ENCODE data around the gene C10orf143.
"Not testable (repeated sequence)": the region's sequence is repeated elsewhere in the genome, so short reads cannot be mapped to it uniquely, and the experiment has no call there.

The C10orf143 gene

DNA sequence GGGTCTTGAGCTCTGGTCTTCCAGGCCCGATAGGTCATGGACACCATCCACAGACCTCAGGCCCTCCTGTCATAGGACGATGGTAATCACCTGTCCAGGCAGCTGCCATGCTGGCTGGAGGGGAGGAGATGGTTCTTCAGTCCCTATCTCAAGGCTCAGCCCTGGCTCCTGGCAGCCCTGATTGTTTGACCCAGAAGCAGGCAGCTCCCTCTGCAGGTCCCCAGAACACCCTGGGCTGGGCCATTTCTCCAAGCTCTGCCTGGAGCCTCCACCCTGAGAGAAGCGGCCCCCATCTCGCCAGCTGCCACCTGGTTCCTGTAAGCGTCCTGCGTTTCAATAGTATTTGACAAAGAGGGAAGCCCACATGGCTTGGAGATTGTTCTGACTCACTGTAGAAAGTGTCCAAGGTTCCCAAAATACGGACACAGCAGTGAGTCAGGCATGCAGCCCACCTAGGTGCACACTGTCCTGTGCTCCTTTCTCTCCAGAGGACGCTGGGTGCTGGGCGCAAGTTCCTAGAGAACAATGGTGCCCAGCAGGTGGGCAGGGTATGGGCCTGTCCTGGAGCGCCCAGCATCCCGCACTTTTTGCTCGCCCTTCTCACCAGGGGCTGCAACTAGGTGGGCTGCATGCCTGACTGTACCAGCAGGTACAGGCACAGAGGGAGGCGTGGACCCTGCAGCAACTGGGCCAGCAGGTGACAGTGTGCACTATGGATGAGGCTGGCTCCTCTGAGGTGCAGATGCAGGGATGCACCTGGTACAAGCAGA lies 74.1 kb downstream of the C10orf143 start:
- no peak for DNase-seq (ENCODE audit: low read depth, low spot score)

- no peak for DNase-seq (ENCODE audit: low read depth, low spot score)
Measured at GRCh38 chr10:130029209-130029608, 81.4 kb downstream of the C10orf143 start.

GRCh38 chr10:130028465-130028819 lies 82.2 kb downstream of the C10orf143 start:
- no peak for DNase-seq (ENCODE audit: low read depth, low spot score)

DNA sequence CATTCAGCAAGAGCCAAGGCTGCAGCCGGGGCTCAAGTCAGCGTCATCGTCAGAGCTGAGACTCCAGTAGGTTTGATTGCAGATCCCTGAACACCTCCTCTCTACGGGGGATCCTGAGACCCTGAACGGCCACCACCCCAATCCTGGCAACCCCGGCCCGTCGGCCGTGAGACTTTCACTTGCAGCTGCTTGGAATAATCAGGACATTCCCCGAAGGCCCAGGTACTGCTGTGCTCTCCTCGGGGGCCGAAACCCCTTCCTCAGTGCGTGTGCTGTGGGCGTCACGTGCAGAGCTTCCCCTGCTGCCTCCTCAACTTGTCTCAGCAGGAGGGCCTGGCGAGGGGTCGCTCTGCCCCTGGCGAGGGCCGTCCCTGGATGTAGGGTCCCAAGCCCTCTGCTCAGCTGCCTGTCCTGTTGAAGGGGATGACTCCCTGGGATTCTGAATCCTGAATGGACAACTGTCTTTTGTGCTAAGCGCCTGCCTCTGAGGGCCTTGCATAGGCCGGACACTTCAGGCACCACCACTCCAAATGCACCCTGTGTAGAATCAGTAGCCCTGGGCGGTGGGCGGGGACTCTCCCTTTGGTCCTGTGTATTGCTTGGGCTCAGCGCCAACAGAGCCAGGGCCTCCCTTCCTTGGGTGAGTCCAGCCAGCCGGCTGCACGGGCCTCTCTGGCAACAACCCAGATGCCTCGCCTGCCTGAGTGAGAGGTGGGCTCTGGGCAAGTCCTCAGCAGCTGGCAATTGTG lies 82.7 kb downstream of the C10orf143 start:
- DNase-seq (ENCODE audit: low read depth, low spot score): no peak

DNA sequence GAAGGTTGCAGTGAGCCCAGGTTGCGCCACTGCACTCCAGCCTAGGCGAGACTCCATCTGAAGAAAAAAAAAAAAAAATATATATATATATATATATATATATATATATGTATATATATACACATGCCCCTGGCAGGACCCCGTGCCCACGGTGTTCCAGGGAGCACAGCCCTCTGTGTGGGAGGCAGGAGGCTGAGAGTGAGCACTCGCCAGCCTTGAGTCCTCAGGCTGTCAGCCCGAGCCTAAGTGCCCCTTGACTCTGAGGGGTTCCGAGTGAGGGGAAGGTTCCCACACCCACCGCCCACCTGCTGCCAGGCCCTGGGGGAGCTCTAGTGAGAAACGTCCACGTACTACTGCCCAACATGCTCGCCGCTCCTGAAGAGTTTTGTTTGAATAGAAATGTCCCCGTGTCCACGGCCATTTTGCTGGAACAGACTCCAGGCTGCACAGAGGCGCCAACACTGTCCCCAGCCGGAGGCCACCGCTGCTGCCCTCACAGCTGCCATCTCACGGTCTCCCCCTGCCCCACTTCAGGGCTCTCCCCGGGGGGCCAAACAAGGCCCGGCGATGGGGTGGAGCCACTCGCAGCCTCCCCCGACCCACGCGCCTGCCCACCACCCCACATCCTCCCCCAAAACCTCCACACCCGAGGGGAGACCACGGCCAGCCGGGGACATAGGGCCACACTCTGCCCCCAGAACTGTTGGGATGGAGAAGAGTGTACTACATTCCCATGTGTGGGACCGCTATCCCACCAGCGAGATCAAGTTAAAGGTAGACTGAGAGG lies 83.8 kb downstream of the C10orf143 start:
- DNase-seq (ENCODE audit: low read depth, low spot score): no peak

DNA sequence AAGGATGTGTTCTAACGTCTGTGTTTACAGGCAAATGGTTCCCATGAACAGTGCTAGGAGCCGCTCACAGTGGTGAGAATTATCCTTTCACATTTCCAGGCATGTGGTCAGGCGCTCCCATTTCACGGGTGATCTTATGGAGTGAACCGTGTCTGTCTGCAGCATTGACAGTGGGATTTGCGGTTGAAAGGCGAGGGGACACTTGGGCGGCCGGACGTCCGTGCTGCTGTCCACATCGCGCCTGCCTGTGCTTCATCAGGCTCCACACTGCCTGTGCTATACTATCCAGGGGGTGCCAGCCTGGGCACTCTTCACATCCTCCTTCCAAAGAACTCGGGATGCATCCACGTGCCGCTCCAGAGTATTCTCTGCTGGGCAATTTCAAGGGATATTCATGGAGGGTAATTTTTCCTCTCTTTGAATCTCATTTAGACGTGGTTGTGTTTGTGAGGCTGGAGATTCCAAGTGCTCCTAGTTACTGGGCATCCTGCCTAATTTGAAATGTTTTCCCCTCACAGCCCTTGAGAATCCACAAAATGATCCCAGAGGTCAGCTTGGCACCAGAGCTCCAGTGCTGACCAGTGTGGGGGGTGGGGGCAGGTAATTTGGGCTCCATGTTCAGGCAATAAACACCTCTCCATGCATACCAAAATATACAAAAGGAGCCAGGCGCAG lies 84.7 kb downstream of the C10orf143 start:
- DNase-seq (ENCODE audit: low read depth, low spot score): no peak

DNA sequence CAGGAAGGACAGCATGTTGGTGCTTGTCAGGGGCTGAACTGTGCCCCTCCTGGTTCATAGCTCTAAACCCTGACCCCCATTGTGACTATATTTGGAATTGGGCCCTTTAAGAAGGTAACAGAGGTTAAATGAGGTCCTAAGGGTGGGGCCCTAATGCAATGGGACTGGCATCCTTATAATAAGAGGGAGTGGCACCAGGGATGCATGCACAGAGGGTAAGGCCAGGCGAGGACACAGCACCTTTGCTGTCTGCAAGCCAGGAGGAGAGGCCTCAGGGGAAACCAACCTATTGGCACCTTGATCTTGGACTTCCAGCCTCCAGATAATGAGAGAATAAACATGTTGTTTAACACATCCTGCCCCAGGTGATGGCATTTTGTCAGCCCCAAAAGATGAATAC lies 85.3 kb downstream of the C10orf143 start:
- no peak for DNase-seq (ENCODE audit: low read depth, low spot score)

DNA sequence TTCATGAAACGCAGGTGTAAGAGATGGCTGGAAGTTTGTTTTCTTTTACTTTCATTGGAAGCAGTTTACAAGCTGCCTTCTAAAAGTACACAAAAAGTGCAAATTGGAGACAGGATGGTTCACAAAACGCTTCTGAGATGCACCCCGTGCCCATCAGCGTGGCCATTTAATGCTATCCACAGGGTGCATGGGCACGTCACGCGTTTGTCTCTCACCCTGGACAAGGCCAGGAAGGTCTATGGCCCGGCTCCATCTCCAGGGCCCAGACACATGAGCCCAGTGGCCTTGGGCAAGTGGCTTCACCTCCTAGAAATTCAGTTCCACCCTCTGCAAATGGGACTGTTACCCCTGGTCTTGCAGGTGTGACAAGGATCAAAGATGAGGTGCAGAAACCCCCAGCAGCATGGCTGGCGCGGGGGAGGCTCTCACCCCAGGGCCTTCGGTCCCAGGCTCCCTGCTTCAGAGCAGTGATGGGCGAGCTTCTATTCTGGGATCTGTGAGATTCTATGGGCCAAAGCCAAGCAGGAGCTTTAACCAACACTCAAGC lies 85.8 kb downstream of the C10orf143 start:
- DNase-seq (ENCODE audit: low read depth, low spot score): no peak

GRCh38 chr10:130024326-130024725 lies 86.3 kb downstream of the C10orf143 start:
- DNase-seq (ENCODE audit: low read depth, low spot score): not testable (repeated sequence)

GRCh38 chr10:130023454-130024230 lies 87.0 kb downstream of the C10orf143 start:
- no peak for DNase-seq (ENCODE audit: low read depth, low spot score)

DNA sequence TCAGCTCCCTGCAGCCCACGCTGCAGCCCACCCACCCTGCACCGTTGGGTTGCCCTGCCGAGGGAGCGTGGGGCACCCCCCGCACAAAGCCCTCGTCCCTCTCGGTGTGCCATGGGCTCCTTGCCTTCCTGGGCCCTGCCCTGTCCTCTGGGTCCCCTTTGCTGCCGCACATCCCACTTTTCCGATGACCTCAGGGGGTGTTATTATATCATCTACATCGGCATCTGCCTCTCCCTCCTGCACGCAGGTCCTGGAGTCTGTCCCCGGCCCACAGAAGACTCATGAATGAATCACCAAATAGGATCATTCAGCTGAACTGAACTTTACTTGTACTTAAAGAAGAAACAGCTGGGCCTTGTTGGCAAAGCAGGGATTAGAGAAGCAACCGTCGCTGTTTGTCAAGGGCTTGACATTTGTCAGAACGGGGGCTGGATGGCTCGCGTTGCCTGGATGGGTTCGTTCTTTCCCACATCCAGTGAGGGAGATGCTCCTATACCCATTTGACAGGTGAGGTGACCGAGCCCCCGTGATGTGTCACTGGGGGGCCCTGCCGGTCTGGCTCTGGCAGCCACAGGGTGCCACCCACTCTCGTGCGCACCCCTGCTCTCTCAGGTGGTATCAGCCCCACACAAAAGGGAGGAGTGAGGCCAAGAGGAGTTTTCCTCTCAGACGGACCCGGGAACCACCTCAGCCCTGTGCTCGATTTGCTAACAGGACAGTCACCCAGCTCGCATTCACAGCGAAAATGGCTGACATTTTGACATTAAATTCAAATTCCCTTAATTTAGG lies 87.9 kb downstream of the C10orf143 start:
- DNase-seq (ENCODE audit: low read depth, low spot score): no peak

DNA sequence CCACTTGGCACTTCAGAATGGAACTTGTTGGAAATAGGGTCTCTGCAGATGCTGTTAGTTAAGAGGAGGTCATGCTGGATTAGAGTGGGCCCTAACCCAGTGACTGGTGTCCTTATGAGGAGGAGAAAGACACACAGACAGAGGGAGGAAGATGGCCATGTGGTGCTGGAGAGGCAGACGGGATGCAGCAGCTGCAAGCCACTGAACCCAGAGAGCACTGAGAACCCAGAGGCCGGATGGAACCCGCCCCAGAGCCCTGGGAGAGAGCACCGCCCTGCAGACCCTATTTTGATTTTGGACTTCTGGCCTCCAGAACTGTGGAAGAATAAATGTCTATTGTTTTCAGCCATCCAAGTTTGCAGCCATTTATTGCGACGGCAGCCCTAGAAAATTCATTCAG lies 88.5 kb downstream of the C10orf143 start:
- no peak for DNase-seq (ENCODE audit: low read depth, low spot score)

GRCh38 chr10:130021383-130021950 lies 89.2 kb downstream of the C10orf143 start:
- no peak for DNase-seq (ENCODE audit: low read depth, low spot score)

- DNase-seq (ENCODE audit: low read depth, low spot score): no peak
Measured at GRCh38 chr10:130020651-130021382, 89.8 kb downstream of the C10orf143 start.

- DNase-seq (ENCODE audit: low read depth, low spot score): no peak
Measured at GRCh38 chr10:130018730-130019185, 91.9 kb downstream of the C10orf143 start.

- no peak for DNase-seq (ENCODE audit: low read depth, low spot score)
Measured at GRCh38 chr10:130018265-130018664, 92.4 kb downstream of the C10orf143 start.

DNA sequence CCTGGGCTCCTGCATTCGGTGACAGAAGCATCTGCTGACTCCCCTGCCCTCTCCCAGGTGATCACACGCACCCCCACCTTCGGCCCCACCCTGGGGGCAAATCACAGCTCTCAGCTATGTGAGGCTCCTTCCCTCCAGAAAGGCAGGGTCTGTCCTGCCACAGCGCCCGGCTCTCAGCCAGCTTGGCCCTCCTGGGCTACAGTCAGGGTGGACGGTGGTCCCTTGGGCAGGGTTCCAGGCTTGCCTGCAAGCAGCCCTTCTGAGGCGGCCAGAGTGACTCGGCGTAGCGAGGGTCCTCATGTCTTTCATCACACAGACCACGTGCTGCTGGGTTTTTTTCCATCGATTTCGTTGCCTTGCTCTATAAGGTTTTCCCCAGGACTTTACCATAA lies 93.0 kb downstream of the C10orf143 start:
- no peak for DNase-seq (ENCODE audit: low read depth, low spot score)

DNA sequence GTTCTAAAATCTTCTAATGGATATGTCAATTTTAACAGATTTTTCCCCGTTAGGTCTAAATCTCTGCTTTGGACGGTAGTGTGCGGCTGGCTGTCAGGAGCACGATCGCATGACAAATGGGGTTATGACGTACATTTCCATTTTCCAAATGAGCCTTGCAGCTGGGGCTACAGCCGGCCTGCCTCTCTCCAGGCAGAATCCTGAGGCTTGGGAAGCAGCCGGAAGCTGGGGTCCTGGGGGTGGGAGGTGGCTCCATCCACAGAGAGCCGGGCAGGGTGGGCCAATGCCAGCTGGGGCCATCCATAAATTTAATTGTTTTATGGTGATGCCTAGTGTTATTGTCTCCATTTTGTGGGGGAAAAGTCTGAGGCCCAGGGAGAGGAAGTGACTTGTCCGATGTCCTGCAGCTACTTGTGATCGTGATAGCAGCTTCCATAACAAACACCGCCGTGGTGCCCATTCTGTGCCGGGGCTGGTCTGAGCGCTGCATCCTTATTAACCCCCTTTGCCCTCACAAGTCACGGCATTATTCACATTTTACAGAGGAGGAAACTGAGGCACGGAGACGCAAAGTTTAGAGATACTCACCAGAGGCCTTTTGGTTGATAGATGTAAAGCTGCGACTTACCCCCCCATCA lies 93.5 kb downstream of the C10orf143 start:
- DNase-seq (ENCODE audit: low read depth, low spot score): no peak
